Peyer's patch (tissue), 4 donors: ENCODE data around the gene DHPS. TPM values are rescaled to one million over a fixed set of nuclear protein-coding genes. Genes with fewer than 3 reads are reported as not detected.
A peak's percentile ranks its signal among the peaks of the same experiment; 100 is the strongest.

Experiments
- DNase-seq, 3 donors: peaks; one replicate each; pipeline ENCODE4 v3.0.0-alpha.2; 2017 to 2019
- H3K27ac ChIP-seq, 4 donors: fragments of 200-600 bp; sonication (generic); one replicate each; pipeline ENCODE4 v1.5.1; 2016 to 2019
- H3K27me3 ChIP-seq, 2 donors: fragments of 200-600 bp; sonication (generic); one replicate each; pipeline ENCODE4 v1.5.1; 2019
- H3K36me3 ChIP-seq, 3 donors: fragments of 200-600 bp; sonication (generic); one replicate each; pipeline ENCODE4 v1.5.1; 2016 to 2019
- H3K4me1 ChIP-seq, 4 donors: fragments of 200-600 bp; sonication (generic); one replicate each; pipeline ENCODE4 v1.5.1; 2016 to 2019
- H3K4me3 ChIP-seq, 4 donors: fragments of 200-600 bp; sonication (generic); 1 replicate in 3 of 4; 2 replicates in 1 of 4; pipeline ENCODE4 v1.5.1; 2016 to 2019; ENCODE audit warnings: mild to moderate bottlenecking in 1 of 4
- H3K9me3 ChIP-seq, 4 donors: fragments of 200-600 bp; sonication (generic); one replicate each; pipeline ENCODE4 v1.5.1; 2016 to 2019; ENCODE audit warnings: mild to moderate bottlenecking in 1 of 4
- POLR2A ChIP-seq, 2 donors: fragments of 450-650 bp; IDR thresholded peaks; one replicate each; pipeline ENCODE4 v1.5.1; 2017; ENCODE audit warnings: antibody characterized with exemption in 2 of 2, mild to moderate bottlenecking in 2 of 2, moderate library complexity in 2 of 2
- total RNA-seq, 4 donors: library from RNA; depleted of rRNA; stranded (reverse); fragments of >200 nt; gene quantifications; one replicate each; pipeline ENCODE4 v1.1.0, GENCODE V29; 2016
- TF ChIP-seq, protein P1 (sequence below), 6 experiments: fragments of 450-650 bp in 4 of 6; fragments of 200-600 bp in 2 of 6; sonication (generic) in 1 of 6; IDR thresholded peaks; one replicate each; pipeline ENCODE4 v1.5.1; 2017 to 2019; ENCODE audit warnings: antibody characterized with exemption in 6 of 6, mild to moderate bottlenecking in 3 of 6, moderate library complexity in 1 of 6

The DHPS gene
- total RNA-seq, 4 donors from 2014 or later: 76.4 to 215 (median 150) TPM

DNA sequence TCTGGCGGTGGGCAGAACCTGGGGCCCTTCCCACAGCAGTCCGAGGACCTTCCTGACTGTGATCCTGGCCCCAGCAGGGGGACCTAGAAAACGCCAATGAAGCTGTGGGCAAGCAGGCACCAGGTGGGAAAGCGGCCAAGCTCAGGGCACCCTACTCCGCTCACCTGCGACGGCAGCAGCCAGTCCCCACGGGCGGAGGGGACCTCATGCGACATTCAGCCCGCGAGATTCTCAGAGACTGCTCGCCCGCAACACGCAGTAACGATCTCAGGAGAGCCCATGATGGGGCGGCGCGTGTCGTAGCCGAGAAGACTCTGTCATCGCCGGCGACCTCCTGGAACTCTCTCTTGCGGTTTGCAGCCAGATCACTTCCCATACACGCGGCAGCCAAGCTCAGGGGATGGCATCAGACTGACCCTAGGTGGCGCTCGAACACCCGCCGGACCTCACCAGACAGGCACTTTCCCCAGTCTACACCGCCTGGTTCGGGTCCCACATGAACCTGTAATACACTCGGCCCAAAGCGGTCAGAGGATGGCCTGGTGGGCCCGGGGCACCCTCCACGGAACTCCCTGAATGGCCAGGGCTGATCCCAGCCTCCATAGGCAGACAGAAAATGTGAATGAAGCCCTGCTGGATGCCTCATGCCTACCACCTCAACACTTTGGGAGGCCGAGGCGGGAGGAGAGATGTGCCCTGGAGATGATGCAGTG, 41.6 kb downstream of the DHPS start:
- peak overlapping the region in 1 of 4 donors; percentile 31 for H3K27ac ChIP-seq
- H3K9me3 ChIP-seq: no peaks in the 10 kb centered on the region
- no peaks in the 10 kb centered on the region for H3K36me3 ChIP-seq
- H3K27me3 ChIP-seq: no peaks in the 10 kb centered on the region
- peak overlapping the region in 3 of 4 donors; percentile 34 to 39 (median 37) for H3K4me3 ChIP-seq
- TF ChIP-seq, protein P1, sequence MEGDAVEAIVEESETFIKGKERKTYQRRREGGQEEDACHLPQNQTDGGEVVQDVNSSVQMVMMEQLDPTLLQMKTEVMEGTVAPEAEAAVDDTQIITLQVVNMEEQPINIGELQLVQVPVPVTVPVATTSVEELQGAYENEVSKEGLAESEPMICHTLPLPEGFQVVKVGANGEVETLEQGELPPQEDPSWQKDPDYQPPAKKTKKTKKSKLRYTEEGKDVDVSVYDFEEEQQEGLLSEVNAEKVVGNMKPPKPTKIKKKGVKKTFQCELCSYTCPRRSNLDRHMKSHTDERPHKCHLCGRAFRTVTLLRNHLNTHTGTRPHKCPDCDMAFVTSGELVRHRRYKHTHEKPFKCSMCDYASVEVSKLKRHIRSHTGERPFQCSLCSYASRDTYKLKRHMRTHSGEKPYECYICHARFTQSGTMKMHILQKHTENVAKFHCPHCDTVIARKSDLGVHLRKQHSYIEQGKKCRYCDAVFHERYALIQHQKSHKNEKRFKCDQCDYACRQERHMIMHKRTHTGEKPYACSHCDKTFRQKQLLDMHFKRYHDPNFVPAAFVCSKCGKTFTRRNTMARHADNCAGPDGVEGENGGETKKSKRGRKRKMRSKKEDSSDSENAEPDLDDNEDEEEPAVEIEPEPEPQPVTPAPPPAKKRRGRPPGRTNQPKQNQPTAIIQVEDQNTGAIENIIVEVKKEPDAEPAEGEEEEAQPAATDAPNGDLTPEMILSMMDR (IDR thresholded peaks at IDR 0.05): peak; percentile 60 to 88 (median 76)
- no peak for TF ChIP-seq POLR2A (IDR thresholded peaks at IDR 0.05)
- peaks cover 0 to 10% (median 2%) of the 10 kb centered on the region in 4 donors for H3K4me1 ChIP-seq
- peak; percentile 85 to 94 (median 85) for DNase-seq

DNA sequence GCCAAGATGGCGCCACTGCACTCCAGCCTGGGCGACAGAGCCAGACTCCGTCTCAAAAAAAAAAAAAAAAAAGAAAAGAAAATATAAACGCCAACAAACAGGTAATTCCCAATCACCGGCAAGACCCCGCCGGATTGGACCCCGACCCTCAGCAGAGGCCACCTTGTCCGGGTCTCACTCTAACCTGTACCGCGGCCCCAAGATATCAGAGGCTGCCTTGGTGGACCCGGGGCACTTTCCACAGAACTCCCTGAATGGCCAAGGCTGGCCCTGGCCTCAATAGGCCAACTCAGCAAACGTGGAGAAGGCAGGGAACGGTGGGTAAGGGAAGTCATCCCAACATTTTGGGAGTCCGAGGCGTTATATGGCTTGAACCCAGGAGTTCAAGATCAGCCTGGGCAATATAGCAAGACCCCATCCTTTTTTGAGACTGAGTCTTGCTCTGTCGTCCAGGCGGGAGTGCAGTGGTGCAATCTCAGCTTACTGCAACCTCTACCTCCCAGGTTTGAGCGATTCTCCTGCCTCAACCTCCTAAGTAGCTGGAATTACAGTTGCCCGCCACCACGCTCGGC, 43.0 kb downstream of the DHPS start:
- no peak overlapping the region for H3K4me3 ChIP-seq
- no peaks in the 10 kb centered on the region for H3K36me3 ChIP-seq
- H3K27me3 ChIP-seq: no peaks in the 10 kb centered on the region
- H3K4me1 ChIP-seq: peaks cover 0 to 10% (median 2%) of the 10 kb centered on the region in 4 donors
- no peaks in the 10 kb centered on the region for H3K9me3 ChIP-seq
- no peak overlapping the region for H3K27ac ChIP-seq
- DNase-seq: no peak
- TF ChIP-seq, protein P1 (IDR thresholded peaks at IDR 0.05): no peak

DNA sequence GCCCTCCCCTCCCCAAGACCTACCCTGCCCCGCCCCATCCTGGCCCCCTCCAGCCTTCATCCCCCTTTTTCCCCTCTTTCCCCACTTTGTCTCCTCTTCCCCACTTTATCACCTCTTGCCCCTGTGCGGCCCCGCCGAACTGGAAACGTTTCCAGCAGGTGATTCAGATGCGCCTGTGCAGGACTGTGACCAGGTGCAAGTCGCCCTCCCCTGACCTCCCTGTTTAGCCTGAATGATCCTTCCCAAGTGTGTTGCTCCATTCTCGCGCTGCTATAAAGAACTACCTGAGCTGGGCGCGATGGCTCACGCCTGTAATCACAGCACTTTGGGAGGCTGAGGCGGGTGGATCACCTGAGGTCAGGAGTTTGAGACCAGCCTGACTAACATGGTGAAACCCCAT, 45.0 kb downstream of the DHPS start:
- Histone ChIP-seq H3K27me3 (no peaks in the 10 kb centered on the region), H3K4me3 (no peak overlapping the region), H3K9me3 (no peaks in the 10 kb centered on the region), H3K27ac (no peak overlapping the region), H3K36me3 (no peaks in the 10 kb centered on the region), H3K4me1 (peaks cover 0 to 10% (median 2%) of the 10 kb centered on the region in 4 donors)
- TF ChIP-seq POLR2A (IDR thresholded peaks at IDR 0.05): no peak
- TF ChIP-seq, protein P1 (IDR thresholded peaks at IDR 0.05): no peak
- no peak for DNase-seq

DNA sequence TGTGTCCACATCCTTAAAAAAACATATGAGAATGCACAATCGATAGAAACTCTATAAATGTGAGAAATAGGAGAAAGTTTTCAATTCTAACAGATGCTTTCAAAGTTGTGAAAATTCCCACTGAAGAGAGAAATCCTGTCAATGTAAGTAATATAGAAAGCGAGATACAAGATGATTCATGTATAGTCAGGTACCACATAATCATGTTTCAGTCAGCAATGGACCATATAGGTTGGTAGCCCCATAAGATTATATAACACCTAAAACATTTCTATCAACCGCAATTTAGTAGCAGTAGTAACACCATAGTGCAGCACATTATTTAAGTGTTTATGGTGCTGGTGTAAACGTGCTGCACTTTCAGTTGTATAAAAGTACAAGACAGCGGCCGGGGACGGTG, 52.5 kb downstream of the DHPS start:
- Histone ChIP-seq H3K4me1 (no peaks in the 10 kb centered on the region), H3K36me3 (peaks cover 0 to 60% (median 10%) of the 10 kb centered on the region in 3 donors), H3K27me3 (no peaks in the 10 kb centered on the region), H3K9me3 (peaks cover 0 to 44% (median 8%) of the 10 kb centered on the region in 4 donors), H3K27ac (no peak overlapping the region), H3K4me3 (no peak overlapping the region)
- DNase-seq: no peak
- TF ChIP-seq POLR2A (IDR thresholded peaks at IDR 0.05): no peak

DNA sequence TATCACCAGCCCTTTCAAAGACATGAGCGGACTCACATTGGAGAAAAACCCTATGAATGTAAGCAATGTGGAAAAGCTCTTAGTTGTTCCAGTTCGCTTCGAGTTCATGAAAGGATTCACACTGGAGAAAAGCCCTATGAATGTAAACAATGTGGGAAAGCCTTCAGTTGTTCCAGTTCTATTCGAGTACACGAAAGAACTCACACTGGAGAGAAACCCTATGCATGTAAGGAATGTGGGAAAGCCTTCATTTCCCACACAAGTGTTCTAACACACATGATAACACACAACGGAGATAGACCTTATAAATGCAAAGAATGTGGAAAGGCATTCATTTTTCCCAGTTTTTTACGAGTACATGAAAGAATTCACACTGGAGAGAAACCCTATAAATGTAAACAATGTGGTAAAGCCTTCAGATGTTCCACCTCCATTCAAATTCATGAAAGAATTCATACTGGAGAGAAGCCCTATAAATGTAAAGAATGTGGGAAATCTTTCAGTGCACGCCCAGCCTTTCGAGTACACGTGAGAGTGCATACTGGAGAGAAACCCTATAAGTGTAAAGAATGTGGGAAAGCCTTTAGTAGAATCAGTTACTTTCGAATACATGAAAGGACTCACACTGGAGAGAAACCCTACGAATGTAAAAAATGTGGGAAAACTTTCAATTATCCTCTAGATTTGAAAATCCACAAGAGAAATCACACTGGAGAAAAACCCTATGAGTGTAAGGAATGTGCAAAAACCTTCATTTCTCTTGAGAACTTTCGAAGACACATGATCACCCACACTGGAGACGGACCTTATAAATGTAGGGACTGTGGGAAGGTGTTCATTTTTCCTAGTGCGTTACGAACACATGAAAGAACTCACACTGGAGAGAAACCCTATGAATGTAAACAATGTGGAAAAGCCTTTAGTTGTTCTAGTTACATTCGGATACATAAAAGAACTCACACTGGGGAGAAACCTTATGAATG, 53.3 kb downstream of the DHPS start:
- Histone ChIP-seq H3K36me3 (peaks cover 0 to 69% (median 10%) of the 10 kb centered on the region in 3 donors), H3K9me3 (peaks cover 0 to 44% (median 8%) of the 10 kb centered on the region in 4 donors), H3K4me3 (no peak overlapping the region), H3K27ac (no peak overlapping the region), H3K4me1 (no peaks in the 10 kb centered on the region), H3K27me3 (no peaks in the 10 kb centered on the region)
- DNase-seq: no peak
- TF ChIP-seq, protein P1 (IDR thresholded peaks at IDR 0.05): no peak
- no peak for TF ChIP-seq POLR2A (IDR thresholded peaks at IDR 0.05)
